Liver (tissue), 3 donors: ENCODE measurements around the gene ALG1L2.
"Not testable (repeated sequence)": the region's sequence is repeated elsewhere in the genome, so short reads cannot be mapped to it uniquely, and the experiment has no call there.

ENCODE experiments used
- CTCF ChIP-seq: fragments of 150-350 bp; IDR thresholded peaks from 2 replicates; pipeline ENCODE4 v1.5.1; 2017; ENCODE audit warnings: improper control_type of control experiment, low read depth, low read length; ENCODE audit not compliant: missing input control
- FOXA1 ChIP-seq: IDR thresholded peaks from 2 replicates; pipeline ENCODE4 v1.6.1; 2016; ENCODE audit warnings: antibody characterized with exemption
- RAD21 ChIP-seq, 2 donors: IDR thresholded peaks; 2 replicates each; pipeline ENCODE4 v1.6.1; 2016; ENCODE audit warnings: antibody characterized with exemption in 2 of 2, mild to moderate bottlenecking in 2 of 2
- SP1 ChIP-seq: IDR thresholded peaks from 2 replicates; pipeline ENCODE4 v1.6.1; 2018; ENCODE audit warnings: antibody characterized with exemption, mild to moderate bottlenecking
- TAF1 ChIP-seq: conservative IDR thresholded peaks from 2 replicates; pipeline ENCODE4 v1.6.1; 2016; ENCODE audit warnings: antibody characterized with exemption, mild to moderate bottlenecking
- donor health status: healthy.
- donor health status: healthy.

GRCh38 chr3:130058267-130058657 is 23.4 kb upstream of the ALG1L2 start:
- TF ChIP-seq RAD21 (IDR thresholded peaks at IDR 0.05); CTCF; SP1; FOXA1; TAF1: not testable (repeated sequence)
